Liver (tissue), 2 donors: ENCODE results near the gene BHLHA9.

Experiments
- TF ChIP-seq, protein P1 (sequence below): fragments of 150-350 bp; IDR thresholded peaks from 2 replicates; pipeline ENCODE4 v1.5.1; 2017; ENCODE audit warnings: improper control_type of control experiment, low read depth, low read length; ENCODE audit not compliant: missing input control
- TF ChIP-seq, protein P2 (sequence below): IDR thresholded peaks from 2 replicates; pipeline ENCODE4 v1.6.1; 2016; ENCODE audit warnings: antibody characterized with exemption
- donor health status: healthy.

DNA sequence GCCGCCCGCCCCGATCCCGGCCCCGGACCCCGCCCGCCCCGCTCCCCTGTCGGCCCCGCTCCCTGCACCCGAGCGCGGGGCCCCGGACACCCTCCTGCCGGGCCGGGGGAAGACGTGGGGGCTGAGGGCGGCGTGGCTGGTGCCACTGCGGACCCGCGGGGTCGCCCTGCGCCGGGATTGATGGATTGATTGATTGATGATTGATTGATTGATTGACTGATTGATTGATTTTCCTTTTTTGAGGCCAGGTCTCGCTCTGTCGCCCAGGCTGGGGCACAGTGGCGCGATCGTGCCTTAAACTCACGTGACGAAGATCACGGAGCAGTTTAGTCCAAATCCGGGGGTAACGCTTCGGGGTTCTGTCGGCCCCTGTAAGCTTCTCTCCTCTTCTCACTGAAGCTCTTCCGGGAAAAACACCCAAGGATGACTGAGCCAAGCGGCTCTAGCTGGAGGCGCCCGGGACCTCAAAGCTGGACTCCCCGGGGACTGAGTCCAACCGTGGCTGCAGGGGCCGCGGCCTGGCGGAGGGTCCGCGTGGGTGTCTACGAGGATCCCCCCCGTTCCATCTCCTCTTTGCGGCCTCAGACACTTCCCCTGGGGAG lies 40.2 kb upstream of the BHLHA9 start:
- TF ChIP-seq, protein P1, sequence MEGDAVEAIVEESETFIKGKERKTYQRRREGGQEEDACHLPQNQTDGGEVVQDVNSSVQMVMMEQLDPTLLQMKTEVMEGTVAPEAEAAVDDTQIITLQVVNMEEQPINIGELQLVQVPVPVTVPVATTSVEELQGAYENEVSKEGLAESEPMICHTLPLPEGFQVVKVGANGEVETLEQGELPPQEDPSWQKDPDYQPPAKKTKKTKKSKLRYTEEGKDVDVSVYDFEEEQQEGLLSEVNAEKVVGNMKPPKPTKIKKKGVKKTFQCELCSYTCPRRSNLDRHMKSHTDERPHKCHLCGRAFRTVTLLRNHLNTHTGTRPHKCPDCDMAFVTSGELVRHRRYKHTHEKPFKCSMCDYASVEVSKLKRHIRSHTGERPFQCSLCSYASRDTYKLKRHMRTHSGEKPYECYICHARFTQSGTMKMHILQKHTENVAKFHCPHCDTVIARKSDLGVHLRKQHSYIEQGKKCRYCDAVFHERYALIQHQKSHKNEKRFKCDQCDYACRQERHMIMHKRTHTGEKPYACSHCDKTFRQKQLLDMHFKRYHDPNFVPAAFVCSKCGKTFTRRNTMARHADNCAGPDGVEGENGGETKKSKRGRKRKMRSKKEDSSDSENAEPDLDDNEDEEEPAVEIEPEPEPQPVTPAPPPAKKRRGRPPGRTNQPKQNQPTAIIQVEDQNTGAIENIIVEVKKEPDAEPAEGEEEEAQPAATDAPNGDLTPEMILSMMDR = no peak
- TF ChIP-seq, protein P2, sequence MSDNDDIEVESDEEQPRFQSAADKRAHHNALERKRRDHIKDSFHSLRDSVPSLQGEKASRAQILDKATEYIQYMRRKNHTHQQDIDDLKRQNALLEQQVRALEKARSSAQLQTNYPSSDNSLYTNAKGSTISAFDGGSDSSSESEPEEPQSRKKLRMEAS = no peak
